PC-9 (cell line): Measurements from ENCODE around the gene HFM1. TPM values are rescaled to one million over a fixed set of nuclear protein-coding genes. Genes with fewer than 3 reads are reported as not detected.
"Not testable (repeated sequence)": the region's sequence is repeated elsewhere in the genome, so short reads cannot be mapped to it uniquely, and the experiment has no call there.

Source experiments
- Bru-seq: library from RNA; stranded (reverse); fragments of 400-500 nt; gene quantifications from one replicate; lab custom pipeline; 2021; lab: Mats Ljungman, UMichigan
- BruChase-seq, 2 experiments: library from RNA; stranded (reverse); fragments of 400-500 nt; gene quantifications; one replicate each; lab custom pipeline; 2021; lab: Mats Ljungman, UMichigan
- BruUV-seq: library from RNA; stranded (reverse); fragments of 400-500 nt; replicated peaks from 2 replicates; lab custom pipeline; 2021; lab: Mats Ljungman, UMichigan
- CTCF ChIA-PET: fragments of 300-600 bp; sonication (Branson Sonifier 250); formaldehyde crosslinking; loops from one replicate; lab custom pipeline; 2022; ENCODE audit warnings: antibody characterized with exemption; lab: Charles Lee
- POLR2A ChIA-PET: fragments of 300-600 bp; sonication (Branson Sonifier 250); formaldehyde crosslinking; loops from one replicate; lab custom pipeline; 2022; ENCODE audit warnings: antibody characterized with exemption; ENCODE audit not compliant: unreplicated experiment; lab: Charles Lee
- DNase-seq, 2 experiments: peaks; one replicate each; pipeline versions ENCODE4 v3.0.0 to v3.0.0-alpha.2; 2015 to 2022; ENCODE audit warnings: mixed read lengths in 1 of 2
- H2AFZ ChIP-seq: fragments of 200-600 bp; sonication (generic); 2 replicates; pipeline ENCODE4 v1.8.1; 2017; ENCODE audit warnings: antibody characterized with exemption
- H3F3A ChIP-seq: fragments of 200-600 bp; sonication (generic); 2 replicates; pipeline ENCODE4 v1.8.1; 2017; ENCODE audit warnings: antibody characterized with exemption, mild to moderate bottlenecking, low read depth; ENCODE audit not compliant: insufficient read depth
- H3K27ac ChIP-seq: fragments of 200-600 bp; sonication (generic); 2 replicates; pipeline ENCODE4 v1.6.1; 2016; ENCODE audit warnings: mixed run types
- H3K27me3 ChIP-seq: fragments of 200-600 bp; sonication (generic); 2 replicates; pipeline ENCODE4 v1.6.1; 2016; ENCODE audit warnings: low read depth, mixed run types; ENCODE audit not compliant: insufficient read depth
- H3K36me3 ChIP-seq: fragments of 200-600 bp; sonication (generic); 2 replicates; pipeline ENCODE4 v1.6.1; 2016; ENCODE audit warnings: low read depth, mixed run types
- H3K4me1 ChIP-seq: fragments of 200-600 bp; sonication (generic); replicated peaks from 2 replicates; pipeline ENCODE4 v1.6.1; 2016; ENCODE audit warnings: mixed run types; ENCODE audit not compliant: insufficient read depth
- H3K4me2 ChIP-seq: fragments of 200-600 bp; sonication (generic); 2 replicates; pipeline ENCODE4 v1.6.1; 2017; ENCODE audit warnings: mixed run types
- H3K4me3 ChIP-seq: fragments of 200-600 bp; sonication (generic); 2 replicates; pipeline ENCODE4 v1.6.1; 2016; ENCODE audit warnings: mixed run types
- H3K79me2 ChIP-seq: fragments of 200-600 bp; sonication (generic); 2 replicates; pipeline ENCODE4 v1.6.1; 2017; ENCODE audit warnings: low read depth, mixed run types
- H3K9me2 ChIP-seq: fragments of 200-600 bp; sonication (generic); 2 replicates; pipeline ENCODE4 v1.8.1; 2017; ENCODE audit warnings: mild to moderate bottlenecking; ENCODE audit not compliant: insufficient read depth
- H3K9me3 ChIP-seq: fragments of 200-600 bp; sonication (generic); 2 replicates; pipeline ENCODE4 v1.8.1; 2016; ENCODE audit warnings: low read depth; ENCODE audit not compliant: insufficient read depth
- H4K20me1 ChIP-seq: fragments of 200-600 bp; sonication (generic); 2 replicates; pipeline ENCODE4 v1.8.1; 2017; ENCODE audit not compliant: insufficient read depth
- CTCF ChIP-seq: fragments of 200-600 bp; sonication (generic); conservative IDR thresholded peaks from 2 replicates; pipeline ENCODE4 v1.6.1; 2017; ENCODE audit warnings: mixed run types, antibody characterized with exemption, mild to moderate bottlenecking, moderate library complexity
- EZH2 ChIP-seq: fragments of 200-600 bp; sonication (generic); IDR thresholded peaks from 2 replicates; pipeline ENCODE4 v1.8.0; 2017; ENCODE audit warnings: antibody characterized with exemption, low read depth
- intact Hi-C: fragments of 100-400 bp; cut with micrococcal nuclease; formaldehyde crosslinking; loops from one replicate; pipeline ENCODE4 v1.10.0; 2022; ENCODE audit not compliant: unreplicated experiment
- long read RNA-seq: library from polyadenylated mRNA; stranded (forward); transcript quantifications from one replicate; pipeline ENCODE4 v2.0.0, GENCODE V29; 2022
- total RNA-seq: library from RNA; stranded (reverse); gene quantifications from 2 replicates; pipeline ENCODE4 v1.2.3, GENCODE V29; 2021

Gene HFM1
- total RNA-seq (not detected in 2 replicates), Bru-seq, nascent RNA (percentile 3 among the genes with signal in this experiment), BruChase-seq, experiment 1, labeled RNA remaining after a 2-hour chase (percentile 4 among the genes with signal in this experiment), BruChase-seq, experiment 2, labeled RNA remaining after a 6-hour chase (percentile 1 among the genes with signal in this experiment)
- long read RNA-seq: 0 reads

- H3K4me2 ChIP-seq: peak within 1 kb of the TSS; percentile 90
- ChIA-PET CTCF (no interaction called here), POLR2A (interaction anchor here (0.6 kb wide), 1 partner anchor 165 kb away, joined by 8 read pairs; no protein-coding TSS in a partner anchor)
- BruUV-seq: no TSS peak
- no peaks in the 10 kb centered on the region for H3K79me2 ChIP-seq
- no peaks in the 10 kb centered on the region; the same call in 1 of the 2 replicates for H3K9me2 ChIP-seq
- no peak for TF ChIP-seq EZH2
- no peak for TF ChIP-seq CTCF
- H3K4me1 ChIP-seq: no peaks in the 10 kb centered on the region; the same call in 1 of the 2 replicates
- no peaks in the 10 kb centered on the region for H3K9me3 ChIP-seq
- H3K36me3 ChIP-seq: no peaks in the 10 kb centered on the region
- peak within 1 kb of the TSS; percentile 73 for H3K4me3 ChIP-seq
- H3F3A ChIP-seq: no peaks in the 10 kb centered on the region
- H3K27me3 ChIP-seq: no peaks in the 10 kb centered on the region
- H3K27ac ChIP-seq: no peak within 1 kb of the TSS
- H2AFZ ChIP-seq: peak within 1 kb of the TSS; percentile 92
- intact Hi-C loops: loop anchor here (10.0 kb wide), 1 partner anchor 240 kb away; no protein-coding TSS in a partner anchor
- no peaks in the 10 kb centered on the region for H4K20me1 ChIP-seq
- DNase-seq: peak; percentile 27 to 50
Observed at GRCh38 chr1:91404151-91405012, at the start of gene HFM1. TSS of gene HFM1 (minus strand) at chr1:91404837. CDS start at chr1:91401082, 3,755 bp downstream.

GRCh38 chr1:91454136-91454535, 49.5 kb upstream of the HFM1 start:
- TF ChIP-seq EZH2 (no peak), CTCF (no peak)
- no peak for DNase-seq
- no peaks in the 10 kb centered on the region for H3K27me3 ChIP-seq
- no peaks in the 10 kb centered on the region for H3K79me2 ChIP-seq
- no peaks in the 10 kb centered on the region for H3K36me3 ChIP-seq
- no peak overlapping the region for H3K27ac ChIP-seq
- ChIA-PET POLR2A (interaction anchor here (0.7 kb wide), 1 partner anchor 113 kb away, joined by 3 read pairs; no protein-coding TSS in a partner anchor), CTCF (no interaction called here)
- peaks cover 11% of the 10 kb centered on the region for H3F3A ChIP-seq
- H3K4me2 ChIP-seq: no peak overlapping the region
- H2AFZ ChIP-seq: no peak overlapping the region
- H4K20me1 ChIP-seq: no peaks in the 10 kb centered on the region
- peaks cover 12% of the 10 kb centered on the region for H3K4me1 ChIP-seq
- BruUV-seq: no TSS peak
- H3K4me3 ChIP-seq: no peak overlapping the region
- no peaks in the 10 kb centered on the region for H3K9me3 ChIP-seq
- intact Hi-C loops: no loop called here
- no peaks in the 10 kb centered on the region for H3K9me2 ChIP-seq

- Histone ChIP-seq H2AFZ (no peak overlapping the region), H3K9me3 (no peaks in the 10 kb centered on the region), H3K4me1 (peaks cover 12% of the 10 kb centered on the region), H4K20me1 (no peaks in the 10 kb centered on the region), H3F3A (peaks cover 11% of the 10 kb centered on the region; the same call in 1 of the 2 replicates), H3K27me3 (no peaks in the 10 kb centered on the region), H3K4me3 (no peak overlapping the region), H3K36me3 (no peaks in the 10 kb centered on the region), H3K79me2 (no peaks in the 10 kb centered on the region), H3K4me2 (0 out of 2 replicates have a peak overlapping the region, but pooled peaks have one; percentile 6), H3K9me2 (no peaks in the 10 kb centered on the region), H3K27ac (no peak overlapping the region)
- TF ChIP-seq CTCF (no peak), EZH2 (no peak)
- BruUV-seq: no TSS peak
- POLR2A ChIA-PET: interaction anchor here (0.5 kb wide), 1 partner anchor 632 kb away, joined by 8 read pairs; no protein-coding TSS in a partner anchor
- no peak for DNase-seq
- CTCF ChIA-PET: no interaction called here
- intact Hi-C loops: no loop called here
Observed at GRCh38 chr1:91450260-91450659, 45.6 kb upstream of the HFM1 start.

- CTCF ChIA-PET, H3K36me3 ChIP-seq, POLR2A ChIA-PET, H3K4me3 ChIP-seq, intact Hi-C loops, H3K4me2 ChIP-seq, H4K20me1 ChIP-seq, H3K9me3 ChIP-seq, H3K27ac ChIP-seq, H2AFZ ChIP-seq, DNase-seq, H3K9me2 ChIP-seq, H3K27me3 ChIP-seq, H3K79me2 ChIP-seq, BruUV-seq: not testable (repeated sequence)
- Histone ChIP-seq H3F3A (peaks cover 11% of the 10 kb centered on the region; the same call in 1 of the 2 replicates), H3K4me1 (peaks cover 12% of the 10 kb centered on the region)
Observed at GRCh38 chr1:91447782-91448181, 43.1 kb upstream of the HFM1 start.

GRCh38 chr1:91441980-91442379, 37.3 kb upstream of the HFM1 start:
- H3K9me2 ChIP-seq, H2AFZ ChIP-seq, DNase-seq, H3F3A ChIP-seq, H3K79me2 ChIP-seq, H3K27ac ChIP-seq, H3K4me3 ChIP-seq, BruUV-seq, H3K4me2 ChIP-seq, H3K36me3 ChIP-seq, H4K20me1 ChIP-seq, H3K27me3 ChIP-seq, CTCF ChIA-PET, POLR2A ChIA-PET, H3K9me3 ChIP-seq, H3K4me1 ChIP-seq: not testable (repeated sequence)
- intact Hi-C loops: loop anchor here (5.0 kb wide), 1 partner anchor 485 kb away; no protein-coding TSS in a partner anchor
